T47D (cell line): ENCODE data around the gene LYPD4.

ENCODE experiments used
- DNase-seq, 2 experiments: peaks; one replicate each; pipeline versions ENCODE4 v3.0.0 to v3.0.0-alpha.2; 2011 to 2012; ENCODE audit warnings: low read depth in 1 of 2, low spot score in 1 of 2
- JUND ChIP-seq: IDR thresholded peaks from 2 replicates; pipeline ENCODE4 v1.6.1; 2012; ENCODE audit warnings: low read depth
- in situ Hi-C: cut with HindIII; loops from 2 replicates; pipeline ENCODE4 v1.10.0; 2016; ENCODE audit warnings: low sequenced_read_pairs, low pct_unique_long_range_greater_than_20kb

The LYPD4 gene

DNA sequence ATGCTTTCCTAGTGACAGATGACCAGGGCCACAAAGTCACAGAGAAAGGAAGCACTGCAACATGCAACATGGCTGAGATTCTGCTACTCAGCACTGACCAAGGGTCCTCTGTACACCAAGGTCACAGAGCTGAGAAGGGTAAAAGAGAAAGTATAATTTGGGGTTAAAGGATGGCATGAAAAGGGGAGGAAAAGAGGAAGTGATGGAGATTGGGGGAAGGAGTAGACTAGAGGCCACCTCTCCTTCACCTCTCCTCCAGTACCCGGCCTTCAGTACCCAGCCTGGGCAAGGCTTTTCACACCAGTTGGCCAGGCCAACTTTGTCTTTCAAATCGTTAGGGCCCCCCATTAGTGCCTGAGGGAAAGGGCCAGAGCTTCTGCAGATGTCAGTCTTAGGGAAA, 9.3 kb upstream of the LYPD4 start:
- TF ChIP-seq JUND: no peak
- DNase-seq: no peak
- in situ Hi-C loops: no loop called here

DNA sequence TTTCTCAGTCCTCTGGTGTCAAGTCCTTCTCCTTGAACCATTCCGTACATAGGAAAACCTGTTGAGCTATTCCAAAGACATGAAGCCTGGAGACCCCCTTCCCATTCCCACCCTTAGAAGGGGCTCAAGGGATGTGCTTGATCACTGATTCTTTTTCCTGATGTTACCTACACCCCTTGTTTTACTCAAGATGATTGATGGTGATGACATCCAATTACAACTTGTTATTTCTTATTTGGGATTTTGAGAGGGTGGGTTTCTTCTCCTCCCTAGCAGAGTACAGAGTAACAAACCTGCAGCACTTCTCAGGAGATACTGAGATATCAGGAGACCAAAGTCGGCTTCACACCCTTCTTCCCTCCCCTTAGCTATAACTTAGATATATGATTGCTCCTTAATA, 8.9 kb upstream of the LYPD4 start:
- DNase-seq: no peak
- in situ Hi-C loops: no loop called here
- TF ChIP-seq JUND: no peak

DNA sequence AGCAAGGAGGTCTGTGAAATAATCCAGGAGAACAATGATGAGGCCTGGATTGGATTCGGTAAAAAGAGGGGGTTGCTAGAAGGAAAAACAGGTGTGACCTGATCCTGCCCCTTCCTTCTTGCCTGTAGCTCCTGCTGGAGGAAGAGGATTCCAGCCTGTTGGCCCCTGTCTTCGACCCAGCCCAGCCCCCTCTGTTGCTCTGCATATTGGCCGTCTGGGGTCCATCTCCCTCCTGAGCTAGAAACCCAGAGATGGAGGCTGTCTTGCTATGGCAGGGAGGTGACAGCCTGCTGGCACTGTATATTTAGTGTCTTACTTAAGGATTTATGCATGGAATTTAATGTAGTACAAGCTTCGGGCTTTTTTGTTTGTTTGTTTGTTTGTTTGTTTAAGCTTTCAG, 7.0 kb upstream of the LYPD4 start:
- TF ChIP-seq JUND: no peak
- no peak for DNase-seq
- in situ Hi-C loops: no loop called here

DNA sequence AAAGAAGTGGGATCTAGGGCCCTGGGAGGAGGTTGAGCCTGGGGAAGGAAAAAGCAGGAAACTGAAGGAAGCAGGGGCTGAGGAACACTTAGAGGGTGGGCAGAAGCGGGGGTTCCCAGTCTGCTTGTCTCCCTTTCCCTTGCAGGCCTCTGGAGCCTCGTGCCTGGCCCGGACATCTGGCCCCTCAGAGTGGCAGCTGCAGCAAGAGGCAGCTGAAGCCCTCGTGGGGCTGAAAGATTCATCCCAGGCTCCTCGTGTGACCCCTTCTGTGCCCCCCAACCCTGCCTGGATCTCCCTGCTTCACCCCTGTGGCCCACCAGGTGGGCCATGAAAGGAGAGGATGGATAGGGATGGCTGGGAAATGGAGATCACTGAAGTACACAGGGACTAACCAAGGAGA, 5.9 kb upstream of the LYPD4 start:
- DNase-seq: no peak
- in situ Hi-C loops: no loop called here
- TF ChIP-seq JUND: no peak

DNA sequence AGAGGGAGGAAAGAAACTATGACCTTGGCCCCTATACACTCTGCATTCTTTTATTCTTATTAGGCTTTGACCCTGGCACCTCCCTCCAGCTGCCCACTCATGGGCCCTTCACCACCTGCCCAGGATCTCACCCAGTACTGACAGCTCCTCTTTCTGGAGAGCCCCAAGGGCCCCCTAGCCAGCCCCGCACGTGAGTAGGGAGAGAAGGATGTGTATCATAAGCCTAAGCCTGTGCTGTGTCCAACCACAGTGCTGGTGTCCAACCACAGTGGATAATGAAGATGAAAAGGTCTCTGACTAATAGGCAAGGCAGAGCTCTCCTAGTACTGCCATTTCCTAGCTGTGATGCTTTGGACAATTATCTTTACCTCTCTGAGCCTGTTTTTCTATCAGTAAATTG, 4.6 kb upstream of the LYPD4 start:
- no peak for TF ChIP-seq JUND
- no peak for DNase-seq
- in situ Hi-C loops: no loop called here

DNA sequence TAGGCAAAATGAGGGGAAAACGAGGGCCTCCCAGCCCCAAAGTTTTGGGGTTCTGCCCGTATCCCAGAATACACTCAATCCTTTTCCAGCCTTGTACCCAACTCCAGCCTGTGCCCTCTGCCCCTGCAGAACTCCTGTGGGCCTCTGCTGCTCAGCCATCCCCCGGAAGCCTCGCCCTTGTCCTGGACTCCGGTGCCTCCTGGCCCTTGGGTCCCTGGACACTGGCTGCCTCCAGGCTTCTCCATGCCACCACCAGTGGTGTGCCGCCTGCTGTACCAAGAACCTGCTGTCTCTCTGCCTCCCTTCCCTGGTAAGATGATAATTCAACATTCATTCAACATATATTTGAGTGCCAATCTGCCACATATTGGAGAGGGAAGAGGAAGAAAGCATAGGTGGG, 4.2 kb upstream of the LYPD4 start:
- no peak for DNase-seq
- in situ Hi-C loops: no loop called here
- no peak for TF ChIP-seq JUND

DNA sequence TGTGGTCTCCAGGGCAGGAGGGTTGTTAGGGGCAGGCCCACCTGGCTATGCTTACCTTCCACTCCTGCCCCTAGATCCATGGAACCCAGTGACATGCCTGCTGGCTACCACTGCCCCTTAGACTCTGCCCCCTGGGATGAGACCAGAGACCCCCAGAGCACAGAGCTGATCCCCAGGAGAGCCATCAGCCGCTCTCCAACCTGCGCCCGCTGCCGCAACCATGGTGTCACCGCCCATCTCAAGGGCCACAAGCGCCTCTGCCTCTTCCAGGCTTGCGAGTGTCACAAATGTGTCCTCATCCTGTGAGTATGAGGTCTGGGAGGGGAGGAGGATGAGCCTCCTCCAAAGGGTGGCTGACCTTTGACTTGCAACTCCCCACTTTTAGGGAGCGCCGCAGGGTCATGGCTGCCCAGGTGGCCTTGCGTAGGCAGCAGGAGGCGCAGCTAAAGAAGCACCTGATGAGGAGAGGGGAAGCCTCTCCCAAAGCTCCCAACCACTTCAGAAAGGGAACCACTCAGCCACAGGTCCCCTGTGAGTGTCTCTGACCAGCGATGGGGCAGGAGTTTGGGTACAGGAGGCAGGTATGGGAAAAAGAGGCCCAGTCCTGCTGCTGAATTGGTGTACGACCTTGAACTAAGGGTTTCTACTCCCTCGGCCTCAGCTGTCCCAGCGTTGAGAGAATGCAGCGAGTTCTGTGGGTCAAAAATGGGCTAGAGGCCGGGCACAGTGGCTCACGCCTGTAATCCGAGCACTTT, 3.0 kb upstream of the LYPD4 start:
- no peak for TF ChIP-seq JUND
- in situ Hi-C loops: no loop called here
- DNase-seq: no peak

DNA sequence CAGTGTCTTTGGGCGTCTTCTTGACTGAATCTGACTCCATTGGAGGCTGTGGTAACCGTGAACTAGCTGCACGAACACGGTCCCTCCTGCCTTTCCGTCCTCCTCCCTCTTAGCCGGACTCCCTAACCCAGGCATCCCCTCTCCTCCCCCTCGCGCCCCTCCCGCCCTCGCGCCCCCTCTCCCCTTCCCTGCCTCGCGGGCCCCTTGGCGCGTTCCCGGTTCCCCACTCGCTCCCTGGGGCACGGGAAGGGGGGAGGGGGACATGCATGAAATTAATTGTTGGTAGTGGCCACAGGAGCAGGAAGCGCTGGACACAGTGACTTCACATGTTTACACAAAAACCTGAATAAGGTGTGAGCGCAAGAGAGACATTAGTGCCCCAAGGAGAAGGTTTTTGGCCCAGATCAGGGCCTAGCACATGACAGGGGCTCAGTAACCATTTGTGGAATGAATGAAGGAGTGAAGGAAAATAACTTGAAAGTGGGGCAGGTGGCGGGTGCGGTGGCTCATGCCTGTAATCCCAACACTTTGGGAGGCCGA, 638 bp upstream of the LYPD4 start:
- no peak for TF ChIP-seq JUND
- peak; percentile 41 to 87 for DNase-seq
- in situ Hi-C loops: no loop called here

DNA sequence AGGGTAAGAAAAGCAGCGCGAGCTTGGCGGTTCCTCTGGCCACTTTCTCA, 343 bp upstream of the LYPD4 start, which contains the start of gene DMRTC2:
Gene DMRTC2 (plus strand): TSS at position 42 of the 50 bp plus-strand sequence. CDS start 2,387 bp downstream, outside the sequence.
- in situ Hi-C loops: no loop called here
- TF ChIP-seq JUND: no peak
- no peak for DNase-seq

DNA sequence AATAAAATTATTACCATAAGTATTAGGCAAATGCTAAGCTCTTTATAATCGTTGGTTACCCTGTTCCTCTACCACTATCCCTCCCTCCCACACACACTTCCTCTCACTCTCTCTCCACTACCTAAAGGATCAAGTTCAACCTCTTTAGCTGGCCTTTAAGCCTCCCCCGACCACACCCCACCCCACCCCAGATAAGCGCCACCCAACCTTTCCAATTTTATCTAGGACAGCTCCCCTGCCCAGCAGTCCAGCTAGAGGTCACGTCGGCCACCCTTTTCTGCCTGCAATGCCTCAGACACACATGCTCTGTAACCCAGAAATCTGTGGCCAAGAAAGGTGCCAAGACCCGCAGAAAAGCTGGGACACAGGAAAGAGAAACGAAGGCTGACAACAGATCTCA, 1.1 kb downstream of the LYPD4 start:
- TF ChIP-seq JUND: no peak
- DNase-seq: no peak
- in situ Hi-C loops: no loop called here

DNA sequence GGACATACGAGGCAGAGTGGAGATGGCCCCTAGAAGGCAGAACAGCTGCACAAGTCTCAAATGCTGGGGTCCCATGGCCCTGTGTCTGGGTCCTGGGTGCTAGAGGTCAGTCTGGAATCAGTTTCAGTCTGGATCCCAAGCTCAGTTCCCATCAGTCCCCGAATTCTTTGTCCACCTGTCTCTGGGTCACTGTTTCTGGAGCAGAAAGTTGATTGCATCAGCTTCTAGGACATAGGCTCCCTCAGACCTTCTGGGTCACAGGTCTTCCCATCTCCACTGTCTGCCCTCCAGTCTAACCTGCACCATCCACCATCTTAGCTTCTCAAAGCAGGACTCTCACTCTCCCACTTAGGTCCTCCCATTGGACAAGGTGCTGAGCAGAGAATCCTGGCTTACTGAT, 5.3 kb downstream of the LYPD4 start:
- no peak for TF ChIP-seq JUND
- no peak for DNase-seq
- in situ Hi-C loops: no loop called here

DNA sequence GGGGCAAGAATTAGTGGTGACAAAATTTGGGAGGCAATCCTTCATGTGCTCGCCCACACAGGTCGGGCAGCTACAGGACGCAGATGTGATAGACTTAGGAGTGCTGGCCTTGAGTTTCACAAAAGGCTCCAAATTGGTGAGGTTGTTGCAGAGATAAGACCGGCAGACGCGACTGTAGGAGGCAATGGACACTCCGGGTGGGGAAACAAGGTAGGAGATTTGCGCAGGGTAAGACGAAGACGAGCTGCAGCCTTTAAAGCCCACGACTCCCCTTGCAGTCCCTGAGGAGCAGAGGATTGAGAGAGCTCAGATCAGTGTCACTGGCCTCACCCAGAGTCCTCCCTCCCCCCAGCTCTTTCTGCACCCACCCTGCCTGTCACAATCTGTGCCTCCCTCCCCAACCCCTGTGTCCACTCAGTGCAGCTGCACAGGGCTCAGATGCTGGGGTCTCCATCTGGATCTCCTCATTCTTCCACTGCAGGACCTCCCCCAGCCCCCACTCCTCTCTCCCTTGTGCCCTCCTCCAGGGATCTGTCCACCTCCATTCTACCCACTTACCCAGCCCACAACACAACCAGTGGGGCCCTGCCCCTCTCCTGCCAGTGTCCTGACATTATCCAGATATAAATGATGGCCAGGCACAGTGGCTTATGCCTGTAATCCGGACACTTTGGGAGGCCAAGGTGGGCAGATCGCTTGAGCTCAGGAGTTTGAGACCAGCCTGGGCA, 6.3 kb downstream of the LYPD4 start:
- no peak for DNase-seq
- in situ Hi-C loops: no loop called here
- no peak for TF ChIP-seq JUND

DNA sequence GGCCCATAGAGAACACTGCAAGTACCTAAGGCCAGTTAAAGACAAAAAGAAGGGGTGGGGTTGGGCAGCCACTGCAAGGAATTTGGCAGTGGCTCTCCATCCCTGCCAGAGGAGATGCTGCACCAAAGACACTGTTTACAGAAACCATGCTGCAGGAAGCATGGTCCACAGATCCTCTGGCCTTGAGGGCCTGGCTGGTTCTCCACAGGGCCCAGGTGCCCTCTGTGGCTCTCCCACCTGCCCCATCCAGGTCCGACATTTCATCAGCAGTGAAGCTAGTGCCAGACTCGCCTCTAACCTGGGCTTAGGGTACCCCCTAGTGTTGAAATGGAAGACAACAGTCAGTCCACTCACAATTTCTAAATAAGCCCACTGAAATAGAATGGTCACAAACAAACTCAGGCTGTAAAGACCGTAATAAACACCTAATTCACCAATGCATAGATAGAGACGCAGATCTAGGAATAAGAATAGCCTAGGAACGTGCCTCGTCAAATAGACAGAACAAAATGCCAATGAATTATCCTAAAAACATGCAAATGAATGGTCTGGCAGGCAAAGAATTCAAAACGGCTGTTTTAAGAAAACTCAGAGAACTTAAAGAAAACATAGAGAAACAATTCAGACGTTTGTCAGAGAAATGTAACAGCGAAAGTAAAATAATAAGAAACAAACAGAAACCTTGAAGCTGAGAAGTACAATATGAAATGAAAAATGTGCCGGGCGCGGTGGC, 23.3 kb downstream of the LYPD4 start:
- TF ChIP-seq JUND: no peak
- DNase-seq: peak; percentile 49 to 78
- in situ Hi-C loops: no loop called here
